GM21447 (cell line): ENCODE data around the gene HRH1.
A peak's percentile ranks its signal among the peaks of the same experiment; 100 is the strongest.
"Not testable (repeated sequence)": the region's sequence is repeated elsewhere in the genome, so short reads cannot be mapped to it uniquely, and the experiment has no call there.

Experiments used
- ATAC-seq: cut with Tn5 transposase; IDR thresholded peaks from one replicate; pipeline ENCODE4 v1.9.1; 2021; ENCODE audit not compliant: unreplicated experiment

The HRH1 gene

DNA sequence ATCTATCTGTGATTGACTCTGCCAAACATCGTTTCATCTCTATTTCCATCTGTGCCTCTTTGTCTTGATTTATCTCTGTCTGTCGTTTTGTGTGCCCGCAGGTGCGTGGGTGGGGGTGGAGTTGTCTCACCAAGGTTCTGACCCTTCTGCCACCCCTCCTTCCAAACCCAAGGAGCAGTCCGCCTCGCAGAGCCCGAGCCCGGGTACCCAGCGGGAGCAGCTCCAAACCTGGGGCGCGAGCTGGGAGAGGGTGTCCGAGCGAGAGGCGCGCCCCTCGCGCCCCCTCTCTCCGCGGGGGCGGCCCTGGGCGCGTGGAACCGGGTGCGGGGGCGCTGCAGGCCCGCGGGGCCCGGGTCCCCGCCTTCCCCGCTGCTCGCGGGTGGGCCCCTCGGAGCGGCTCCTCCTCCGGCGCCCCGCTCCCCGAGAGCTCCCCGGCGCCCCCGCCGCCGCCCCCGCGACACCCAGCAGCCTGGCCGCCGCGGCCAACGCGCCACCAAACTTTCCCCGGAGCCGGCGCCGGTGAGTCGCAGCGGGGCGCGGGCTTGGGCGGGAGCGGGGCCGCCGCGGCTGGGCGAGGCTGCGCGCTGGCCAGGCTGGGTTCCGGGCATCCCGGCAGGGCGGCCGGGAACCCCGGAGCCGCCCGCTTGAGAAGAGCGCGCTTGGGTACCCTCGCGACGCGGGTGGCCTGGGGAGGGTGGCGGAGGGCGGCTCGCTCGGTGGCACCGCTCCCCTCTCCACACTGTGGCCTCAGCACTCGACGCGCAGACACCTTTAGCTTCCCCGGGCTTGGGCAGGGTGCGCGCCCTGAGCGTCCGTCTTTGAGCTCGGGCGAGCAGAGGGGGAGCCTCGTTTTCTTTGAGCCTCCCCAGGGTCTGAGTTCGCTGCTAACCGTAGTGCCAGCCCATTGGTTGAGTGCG, at the start of gene HRH1:
Gene HRH1 (plus strand): TSS at position 458 of the 917 bp plus-strand sequence. CDS start 104,545 bp downstream, outside the sequence.
- ATAC-seq: no peak

DNA sequence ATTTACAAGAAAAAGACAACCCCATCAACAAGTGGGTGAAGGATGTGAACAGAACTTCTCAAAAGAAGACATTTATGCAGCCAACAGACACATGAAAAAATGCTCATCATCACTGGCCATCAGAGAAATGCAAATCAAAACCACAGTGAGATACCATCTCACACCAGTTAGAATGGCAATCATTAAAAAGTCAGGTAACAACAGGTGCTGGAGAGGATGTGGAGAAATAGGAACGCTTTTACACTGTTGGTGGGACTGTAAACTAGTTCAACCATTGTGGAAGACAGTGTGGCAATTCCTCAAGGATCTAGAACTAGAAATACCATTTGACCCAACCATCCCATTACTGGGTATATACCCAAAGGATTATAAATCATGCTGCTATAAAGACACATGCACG, 41.0 kb upstream of the HRH1 start:
- ATAC-seq: not testable (repeated sequence)

DNA sequence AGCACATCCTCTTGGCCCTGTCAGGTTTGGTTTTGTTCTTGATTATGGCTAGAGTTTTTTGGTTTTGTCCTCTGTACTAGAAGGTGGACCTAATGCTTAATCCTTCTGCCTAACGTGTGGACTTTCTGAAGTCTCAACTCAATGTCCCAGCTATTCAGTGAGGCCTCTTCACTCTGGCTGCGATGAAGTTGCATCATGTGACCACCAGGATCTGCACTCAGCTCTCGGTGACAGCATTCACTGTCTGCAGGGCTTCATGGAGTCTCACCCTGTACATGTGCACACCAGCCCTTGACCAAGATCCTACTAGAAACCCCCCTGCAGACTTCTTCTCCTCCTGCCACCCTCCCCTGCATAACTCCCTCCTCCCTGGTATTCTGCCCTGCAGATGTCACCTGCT, 38.7 kb upstream of the HRH1 start:
- ATAC-seq: no peak

- no peak for ATAC-seq
Observed at GRCh38 chr3:11116336-11117059, 37.8 kb upstream of the HRH1 start.

GRCh38 chr3:11117591-11117990, 36.7 kb upstream of the HRH1 start:
- ATAC-seq: no peak

- ATAC-seq: no peak
Observed at GRCh38 chr3:11118181-11118682, 36.1 kb upstream of the HRH1 start.

DNA sequence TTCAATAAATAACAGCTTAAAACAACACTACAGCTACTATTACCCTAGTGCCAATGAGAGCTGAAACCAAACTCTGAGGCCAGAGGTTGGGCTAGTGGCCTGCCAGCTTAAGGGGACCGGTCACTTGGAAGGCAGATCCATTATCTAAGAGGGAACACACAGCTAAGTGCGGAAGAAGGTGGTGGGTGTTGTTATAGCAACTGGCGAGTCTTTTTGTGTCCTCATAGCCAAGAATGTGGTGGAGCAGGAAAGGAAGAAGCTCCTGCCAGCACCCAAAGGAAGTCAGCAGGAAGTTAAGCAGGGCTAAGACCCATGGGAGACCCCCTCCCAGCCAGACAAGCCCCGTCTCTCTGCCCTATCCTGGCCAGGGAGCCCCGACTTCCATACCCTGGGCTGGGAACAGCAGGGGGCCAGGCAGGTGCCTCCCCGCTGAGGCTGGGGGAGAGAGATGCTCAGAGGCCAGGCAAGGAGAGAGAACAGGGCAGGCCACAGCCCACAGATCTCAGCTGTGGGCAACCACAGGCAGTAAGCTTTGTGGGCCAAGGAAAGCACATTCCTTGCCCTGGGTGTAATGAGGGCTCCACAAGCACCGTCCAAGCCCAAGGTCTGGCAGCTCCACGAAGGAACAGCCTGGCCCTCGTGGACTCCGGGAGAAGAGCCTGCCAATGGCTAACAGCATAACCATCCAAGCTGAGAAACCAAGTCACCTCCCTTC, 34.0 kb upstream of the HRH1 start:
- ATAC-seq: no peak

DNA sequence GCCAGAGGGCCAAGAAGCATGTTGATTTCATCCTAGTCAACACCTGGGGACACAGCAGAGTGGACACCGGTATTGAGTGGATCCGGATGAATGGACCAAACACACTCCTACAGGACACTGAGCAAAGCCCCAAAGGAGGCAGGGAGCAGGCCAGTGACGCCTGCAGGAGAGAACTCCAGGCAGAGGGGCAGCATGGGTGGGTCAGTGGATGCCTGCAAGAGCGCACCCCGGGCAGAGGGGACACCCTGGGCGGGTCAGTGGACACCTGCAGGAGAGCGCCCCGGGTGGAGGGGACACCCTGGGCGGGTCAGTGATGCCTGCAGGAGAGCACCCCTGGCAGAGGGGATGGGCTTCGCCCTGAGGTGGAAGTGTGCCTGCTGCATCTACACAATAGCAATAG, 27.6 kb upstream of the HRH1 start:
- no peak for ATAC-seq

- no peak for ATAC-seq
Observed at GRCh38 chr3:11128682-11129632, 25.3 kb upstream of the HRH1 start.

GRCh38 chr3:11130385-11130784, 23.9 kb upstream of the HRH1 start:
- ATAC-seq: no peak

DNA sequence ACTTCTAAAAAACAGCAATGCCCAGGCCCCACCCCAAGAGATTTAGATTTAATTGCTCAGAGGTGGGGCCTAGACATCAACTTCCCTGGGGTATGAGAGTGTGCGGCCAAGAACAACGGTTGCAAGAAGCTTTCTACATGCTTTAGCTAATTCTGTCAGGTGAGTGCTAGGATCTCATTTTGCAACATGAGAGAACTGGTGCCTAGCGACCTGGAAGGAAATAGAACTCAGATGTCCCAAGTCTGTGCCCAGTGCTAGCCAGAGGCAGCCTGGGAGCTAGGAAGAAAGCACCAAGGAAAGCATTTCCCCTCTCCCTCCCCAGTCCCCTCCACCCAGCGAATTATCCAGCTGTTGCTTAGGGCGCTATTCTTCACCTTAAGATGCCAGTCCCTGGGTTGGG, 22.9 kb upstream of the HRH1 start:
- no peak for ATAC-seq

DNA sequence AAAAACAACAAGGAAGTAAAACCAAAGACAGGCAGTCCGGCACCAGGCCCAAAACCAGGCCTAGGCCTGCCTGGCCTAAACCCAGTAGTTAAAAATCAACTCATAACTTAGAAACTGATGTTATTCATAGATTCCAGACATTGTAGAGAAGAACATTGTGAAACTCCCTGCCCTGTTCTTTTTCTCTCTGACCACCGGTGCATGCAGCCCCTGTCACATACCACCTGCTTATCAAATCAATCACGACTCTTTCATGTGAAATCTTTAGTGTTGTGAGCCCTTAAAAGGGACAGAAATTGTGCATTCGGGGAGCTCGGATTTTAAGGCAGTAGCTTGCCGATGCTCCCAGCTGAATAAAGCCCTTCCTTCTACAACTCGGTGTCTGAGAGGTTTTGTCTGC, 22.4 kb upstream of the HRH1 start:
- not testable (repeated sequence) for ATAC-seq

GRCh38 chr3:11132861-11133260, 21.4 kb upstream of the HRH1 start:
- no peak for ATAC-seq

DNA sequence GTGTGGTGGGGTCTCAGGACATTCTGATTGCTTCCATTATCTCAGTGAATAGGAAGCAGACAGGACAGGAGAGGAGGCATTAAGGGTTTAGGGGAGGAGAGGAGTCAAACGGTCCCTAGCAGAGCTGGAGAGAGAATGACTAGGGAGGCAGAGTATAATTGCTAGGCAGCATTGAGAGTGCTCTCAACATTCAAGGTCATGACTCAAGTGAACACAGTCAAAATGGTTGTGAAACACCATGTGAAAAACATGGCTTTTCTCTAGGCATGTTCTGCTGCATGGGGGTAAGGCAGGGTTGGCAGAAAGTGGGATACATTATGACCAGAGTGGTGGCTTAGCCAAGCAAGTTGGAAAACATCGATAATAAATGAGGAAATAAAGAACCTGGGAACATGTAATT, 19.5 kb upstream of the HRH1 start:
- ATAC-seq: no peak

- no peak for ATAC-seq
Observed at GRCh38 chr3:11136116-11136515, 18.2 kb upstream of the HRH1 start.

DNA sequence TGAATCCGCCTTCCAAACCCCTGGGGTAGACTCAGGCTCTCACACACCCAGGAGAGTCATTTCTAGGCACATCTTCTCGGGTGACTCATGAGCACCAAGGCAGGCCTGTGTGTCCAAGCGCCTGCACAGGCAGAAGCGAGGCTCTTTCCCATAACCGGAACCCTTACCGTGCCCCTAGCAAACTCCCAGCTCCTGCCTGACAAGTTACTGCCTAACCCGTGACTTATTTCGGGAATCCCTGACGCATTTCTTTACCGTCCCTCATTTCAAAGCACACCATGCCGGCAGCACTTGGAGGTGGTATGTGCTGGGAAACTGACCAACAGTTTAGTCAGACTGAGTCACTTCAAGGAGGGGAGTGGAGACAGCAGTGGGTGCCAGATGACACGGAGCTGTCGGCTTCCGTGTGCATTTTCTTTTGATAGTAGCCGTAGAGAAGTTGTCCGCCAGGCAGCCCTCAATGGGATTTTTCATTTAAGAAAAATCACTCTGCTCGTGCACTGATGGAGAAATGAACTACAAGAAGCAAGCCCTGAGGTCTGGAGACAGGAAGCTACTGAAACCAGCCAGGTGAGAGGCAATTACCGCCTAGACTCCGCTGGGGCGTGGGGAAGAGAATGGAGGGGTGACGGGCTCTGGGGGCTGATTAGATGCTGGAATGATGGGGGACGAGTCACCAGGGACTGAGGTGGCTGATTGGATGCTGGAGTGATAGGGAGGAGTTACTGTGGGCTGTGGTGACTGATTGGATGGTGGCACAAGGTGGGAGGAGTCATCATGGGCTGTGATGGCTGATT, 17.3 kb upstream of the HRH1 start:
- ATAC-seq: no peak

- ATAC-seq: no peak
Observed at GRCh38 chr3:11137627-11137959, 16.7 kb upstream of the HRH1 start.

DNA sequence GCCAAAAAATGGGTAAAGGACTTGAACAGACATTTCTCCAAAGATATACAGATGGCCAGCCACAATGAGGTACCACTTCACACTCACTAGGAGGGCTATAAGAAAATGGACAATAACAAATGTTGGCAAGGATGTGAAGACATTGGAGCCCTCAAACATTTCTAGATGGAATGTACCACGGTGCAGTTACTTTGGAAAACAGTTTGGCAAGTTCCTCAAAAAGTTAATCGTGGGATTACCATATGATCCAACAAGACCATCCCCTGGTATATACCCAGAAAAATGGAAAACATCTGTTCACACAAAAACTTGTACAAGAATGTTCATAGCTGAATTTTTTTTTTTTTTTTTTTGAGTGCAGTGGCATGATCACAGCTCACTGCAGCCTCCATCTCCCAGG, 15.9 kb upstream of the HRH1 start:
- ATAC-seq: no peak

GRCh38 chr3:11140030-11140712, 14.1 kb upstream of the HRH1 start:
- ATAC-seq: peak; percentile 99
